ENCODE results near the gene GYG2. TPM values are rescaled to one million over a fixed set of nuclear protein-coding genes. Genes with fewer than 3 reads are reported as not detected.
A peak's percentile ranks its signal among the peaks of the same experiment; 100 is the strongest.

The GYG2 gene
- total and polyA plus RNA-seq, 2 of the 13 experiments (the other 11 are each of a cell fraction or from before 2014, with no cell fraction given): 20.0 to 24.3 TPM

DNA sequence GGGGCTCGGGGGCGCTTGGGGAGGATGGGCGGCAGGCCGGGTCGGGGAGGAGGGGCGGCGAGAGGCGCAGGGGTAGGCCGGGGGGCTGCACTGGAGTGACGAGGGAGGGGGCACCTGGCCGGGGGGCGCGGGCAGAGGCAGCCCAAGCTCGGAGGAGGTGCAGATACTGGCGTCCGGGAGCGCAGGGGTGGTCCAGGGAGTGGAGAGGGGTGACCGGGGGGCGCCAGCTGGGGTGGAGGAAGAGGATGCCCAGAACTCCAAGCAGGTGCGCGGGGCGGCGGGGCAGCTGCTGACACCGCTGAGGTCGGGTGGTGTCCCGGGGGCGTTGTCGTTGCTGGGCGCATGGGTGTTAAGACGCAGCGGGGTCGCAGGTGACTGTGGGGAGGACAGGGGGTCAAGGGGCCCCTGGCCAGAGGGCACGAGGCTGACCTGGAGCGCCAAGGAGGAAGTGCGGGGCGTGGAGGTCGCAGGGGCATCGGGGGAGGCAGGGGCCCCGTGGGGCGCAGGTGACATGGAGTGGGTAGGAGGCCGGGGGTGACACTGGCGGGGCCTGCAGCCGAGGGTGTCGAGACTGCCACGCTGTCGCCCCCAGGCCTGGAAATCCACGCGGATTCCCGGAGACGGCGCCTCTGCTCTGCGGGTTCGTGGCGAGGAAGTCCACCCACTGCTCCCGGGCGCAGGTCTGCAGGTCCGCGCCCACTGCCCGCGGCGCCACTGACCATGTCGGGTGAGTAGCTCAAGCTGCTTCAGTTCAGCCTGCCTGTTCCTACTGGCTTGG lies 928 bp downstream of the GYG2 start (continued):
- TF ChIP-seq ZNF225 (CRISPR knock-in tag; IDR thresholded peaks at IDR 0.05) (no peak), NFE2L2 (IDR thresholded peaks at IDR 0.05; ENCODE audit: low read length) (no peak), ATF2 (CRISPR knock-in tag; IDR thresholded peaks at IDR 0.05) (no peak), DNMT3B (CRISPR knock-in tag; conservative IDR thresholded peaks at IDR 0.05) (no peak), RELA (CRISPR knock-in tag; IDR thresholded peaks at IDR 0.05) (no peak), MED8 (CRISPR knock-in tag; IDR thresholded peaks at IDR 0.05; ENCODE audit: insufficient replicate concordance) (no peak), MEF2D (CRISPR knock-in tag; IDR thresholded peaks at IDR 0.05) (no peak), NR2F6 (IDR thresholded peaks at IDR 0.05) (peak; percentile 11; the same call in 1 of the 2 replicates), NR2F6 (CRISPR knock-in tag; IDR thresholded peaks at IDR 0.05) (no peak), ZNF619 (CRISPR knock-in tag; IDR thresholded peaks at IDR 0.05) (no peak), CENPX (CRISPR knock-in tag; IDR thresholded peaks at IDR 0.05) (no peak)
- TF ChIP-seq, protein P1, sequence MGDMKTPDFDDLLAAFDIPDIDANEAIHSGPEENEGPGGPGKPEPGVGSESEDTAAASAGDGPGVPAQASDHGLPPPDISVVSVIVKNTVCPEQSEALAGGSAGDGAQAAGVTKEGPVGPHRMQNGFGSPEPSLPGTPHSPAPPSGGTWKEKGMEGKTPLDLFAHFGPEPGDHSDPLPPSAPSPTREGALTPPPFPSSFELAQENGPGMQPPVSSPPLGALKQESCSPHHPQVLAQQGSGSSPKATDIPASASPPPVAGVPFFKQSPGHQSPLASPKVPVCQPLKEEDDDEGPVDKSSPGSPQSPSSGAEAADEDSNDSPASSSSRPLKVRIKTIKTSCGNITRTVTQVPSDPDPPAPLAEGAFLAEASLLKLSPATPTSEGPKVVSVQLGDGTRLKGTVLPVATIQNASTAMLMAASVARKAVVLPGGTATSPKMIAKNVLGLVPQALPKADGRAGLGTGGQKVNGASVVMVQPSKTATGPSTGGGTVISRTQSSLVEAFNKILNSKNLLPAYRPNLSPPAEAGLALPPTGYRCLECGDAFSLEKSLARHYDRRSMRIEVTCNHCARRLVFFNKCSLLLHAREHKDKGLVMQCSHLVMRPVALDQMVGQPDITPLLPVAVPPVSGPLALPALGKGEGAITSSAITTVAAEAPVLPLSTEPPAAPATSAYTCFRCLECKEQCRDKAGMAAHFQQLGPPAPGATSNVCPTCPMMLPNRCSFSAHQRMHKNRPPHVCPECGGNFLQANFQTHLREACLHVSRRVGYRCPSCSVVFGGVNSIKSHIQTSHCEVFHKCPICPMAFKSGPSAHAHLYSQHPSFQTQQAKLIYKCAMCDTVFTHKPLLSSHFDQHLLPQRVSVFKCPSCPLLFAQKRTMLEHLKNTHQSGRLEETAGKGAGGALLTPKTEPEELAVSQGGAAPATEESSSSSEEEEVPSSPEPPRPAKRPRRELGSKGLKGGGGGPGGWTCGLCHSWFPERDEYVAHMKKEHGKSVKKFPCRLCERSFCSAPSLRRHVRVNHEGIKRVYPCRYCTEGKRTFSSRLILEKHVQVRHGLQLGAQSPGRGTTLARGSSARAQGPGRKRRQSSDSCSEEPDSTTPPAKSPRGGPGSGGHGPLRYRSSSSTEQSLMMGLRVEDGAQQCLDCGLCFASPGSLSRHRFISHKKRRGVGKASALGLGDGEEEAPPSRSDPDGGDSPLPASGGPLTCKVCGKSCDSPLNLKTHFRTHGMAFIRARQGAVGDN (CRISPR knock-in tag; IDR thresholded peaks at IDR 0.05): peak; percentile 53
- TF ChIP-seq, protein P2, sequence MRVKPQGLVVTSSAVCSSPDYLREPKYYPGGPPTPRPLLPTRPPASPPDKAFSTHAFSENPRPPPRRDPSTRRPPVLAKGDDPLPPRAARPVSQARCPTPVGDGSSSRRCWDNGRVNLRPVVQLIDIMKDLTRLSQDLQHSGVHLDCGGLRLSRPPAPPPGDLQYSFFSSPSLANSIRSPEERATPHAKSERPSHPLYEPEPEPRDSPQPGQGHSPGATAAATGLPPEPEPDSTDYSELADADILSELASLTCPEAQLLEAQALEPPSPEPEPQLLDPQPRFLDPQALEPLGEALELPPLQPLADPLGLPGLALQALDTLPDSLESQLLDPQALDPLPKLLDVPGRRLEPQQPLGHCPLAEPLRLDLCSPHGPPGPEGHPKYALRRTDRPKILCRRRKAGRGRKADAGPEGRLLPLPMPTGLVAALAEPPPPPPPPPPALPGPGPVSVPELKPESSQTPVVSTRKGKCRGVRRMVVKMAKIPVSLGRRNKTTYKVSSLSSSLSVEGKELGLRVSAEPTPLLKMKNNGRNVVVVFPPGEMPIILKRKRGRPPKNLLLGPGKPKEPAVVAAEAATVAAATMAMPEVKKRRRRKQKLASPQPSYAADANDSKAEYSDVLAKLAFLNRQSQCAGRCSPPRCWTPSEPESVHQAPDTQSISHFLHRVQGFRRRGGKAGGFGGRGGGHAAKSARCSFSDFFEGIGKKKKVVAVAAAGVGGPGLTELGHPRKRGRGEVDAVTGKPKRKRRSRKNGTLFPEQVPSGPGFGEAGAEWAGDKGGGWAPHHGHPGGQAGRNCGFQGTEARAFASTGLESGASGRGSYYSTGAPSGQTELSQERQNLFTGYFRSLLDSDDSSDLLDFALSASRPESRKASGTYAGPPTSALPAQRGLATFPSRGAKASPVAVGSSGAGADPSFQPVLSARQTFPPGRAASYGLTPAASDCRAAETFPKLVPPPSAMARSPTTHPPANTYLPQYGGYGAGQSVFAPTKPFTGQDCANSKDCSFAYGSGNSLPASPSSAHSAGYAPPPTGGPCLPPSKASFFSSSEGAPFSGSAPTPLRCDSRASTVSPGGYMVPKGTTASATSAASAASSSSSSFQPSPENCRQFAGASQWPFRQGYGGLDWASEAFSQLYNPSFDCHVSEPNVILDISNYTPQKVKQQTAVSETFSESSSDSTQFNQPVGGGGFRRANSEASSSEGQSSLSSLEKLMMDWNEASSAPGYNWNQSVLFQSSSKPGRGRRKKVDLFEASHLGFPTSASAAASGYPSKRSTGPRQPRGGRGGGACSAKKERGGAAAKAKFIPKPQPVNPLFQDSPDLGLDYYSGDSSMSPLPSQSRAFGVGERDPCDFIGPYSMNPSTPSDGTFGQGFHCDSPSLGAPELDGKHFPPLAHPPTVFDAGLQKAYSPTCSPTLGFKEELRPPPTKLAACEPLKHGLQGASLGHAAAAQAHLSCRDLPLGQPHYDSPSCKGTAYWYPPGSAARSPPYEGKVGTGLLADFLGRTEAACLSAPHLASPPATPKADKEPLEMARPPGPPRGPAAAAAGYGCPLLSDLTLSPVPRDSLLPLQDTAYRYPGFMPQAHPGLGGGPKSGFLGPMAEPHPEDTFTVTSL (CRISPR knock-in tag; IDR thresholded peaks at IDR 0.05; ENCODE audit: borderline replicate concordance): no peak
